ENCODE data around the gene ADCY9. TPM values are rescaled to one million over a fixed set of nuclear protein-coding genes. Genes with fewer than 3 reads are reported as not detected.

Gene ADCY9
- total RNA-seq, 3 donors from 2014 or later, result 10.9 to 14.4 (median 12.0) TPM

- no peaks in the 10 kb centered on the region for H3K36me3 ChIP-seq
- H3K9me3 ChIP-seq, result no peaks in the 10 kb centered on the region
- no peak for DNase-seq (ENCODE audit: low spot score in 2 of 2)
- H3K4me3 ChIP-seq, result no peak overlapping the region
- TF ChIP-seq POLR2A (IDR thresholded peaks at IDR 0.05) (no peak), CTCF (IDR thresholded peaks at IDR 0.05) (no peak), POLR2AphosphoS5 (IDR thresholded peaks at IDR 0.05) (no peak)
- peaks cover 2 to 11% of the 10 kb centered on the region in 2 donors for H3K4me1 ChIP-seq
- peak overlapping the region; percentile 58 to 65 for H3K27ac ChIP-seq
- intact Hi-C loops (cut with DNase I; ENCODE audit: low total_unique reads), result no loop called here
- H3K27me3 ChIP-seq, result no peaks in the 10 kb centered on the region
Measured at GRCh38 chr16:3980253-3981111, 135.8 kb downstream of the ADCY9 start.

GRCh38 chr16:3979518-3979917 is 136.7 kb downstream of the ADCY9 start:
- no peak for DNase-seq (ENCODE audit: low spot score in 2 of 2)
- H3K9me3 ChIP-seq, result no peaks in the 10 kb centered on the region
- intact Hi-C loops (cut with DNase I; ENCODE audit: low total_unique reads), result no loop called here
- no peaks in the 10 kb centered on the region for H3K27me3 ChIP-seq
- H3K36me3 ChIP-seq, result no peaks in the 10 kb centered on the region
- no peak overlapping the region for H3K27ac ChIP-seq
- H3K4me3 ChIP-seq, result no peak overlapping the region
- peaks cover 2 to 11% of the 10 kb centered on the region in 2 donors for H3K4me1 ChIP-seq
- TF ChIP-seq POLR2A (IDR thresholded peaks at IDR 0.05), result no peak
- no peak for TF ChIP-seq CTCF (IDR thresholded peaks at IDR 0.05)
- no peak for TF ChIP-seq POLR2AphosphoS5 (IDR thresholded peaks at IDR 0.05)

- H3K4me3 ChIP-seq, result no peak overlapping the region
- H3K4me1 ChIP-seq, result peaks cover 2 to 11% of the 10 kb centered on the region in 2 donors
- no peaks in the 10 kb centered on the region for H3K36me3 ChIP-seq
- DNase-seq (ENCODE audit: low spot score in 2 of 2), result no peak
- intact Hi-C loops (cut with DNase I; ENCODE audit: low total_unique reads), result no loop called here
- no peak for TF ChIP-seq POLR2AphosphoS5 (IDR thresholded peaks at IDR 0.05)
- TF ChIP-seq CTCF (IDR thresholded peaks at IDR 0.05), result no peak
- TF ChIP-seq POLR2A (IDR thresholded peaks at IDR 0.05), result no peak
- no peak overlapping the region for H3K27ac ChIP-seq
- H3K9me3 ChIP-seq, result no peaks in the 10 kb centered on the region
- no peaks in the 10 kb centered on the region for H3K27me3 ChIP-seq
Measured at GRCh38 chr16:3979070-3979469, 137.2 kb downstream of the ADCY9 start.

- DNase-seq (ENCODE audit: low spot score in 2 of 2), result no peak
- Histone ChIP-seq H3K27ac (no peak overlapping the region), H3K9me3 (no peaks in the 10 kb centered on the region), H3K4me3 (no peak overlapping the region), H3K36me3 (no peaks in the 10 kb centered on the region), H3K27me3 (no peaks in the 10 kb centered on the region), H3K4me1 (peaks cover 2 to 11% of the 10 kb centered on the region in 2 donors)
- no peak for TF ChIP-seq POLR2AphosphoS5 (IDR thresholded peaks at IDR 0.05)
- TF ChIP-seq POLR2A (IDR thresholded peaks at IDR 0.05), result no peak
- TF ChIP-seq CTCF (IDR thresholded peaks at IDR 0.05), result no peak
- intact Hi-C loops (cut with DNase I; ENCODE audit: low total_unique reads), result no loop called here
Measured at GRCh38 chr16:3977376-3977775, 138.9 kb downstream of the ADCY9 start.

- intact Hi-C loops (cut with DNase I; ENCODE audit: low total_unique reads), result no loop called here
- DNase-seq (ENCODE audit: low spot score in 2 of 2), result no peak
- H3K4me3 ChIP-seq, result no peak overlapping the region
- H3K36me3 ChIP-seq, result no peaks in the 10 kb centered on the region
- no peak for TF ChIP-seq CTCF (IDR thresholded peaks at IDR 0.05)
- TF ChIP-seq POLR2AphosphoS5 (IDR thresholded peaks at IDR 0.05), result no peak
- no peak for TF ChIP-seq POLR2A (IDR thresholded peaks at IDR 0.05)
- no peaks in the 10 kb centered on the region for H3K4me1 ChIP-seq
- H3K9me3 ChIP-seq, result no peaks in the 10 kb centered on the region
- H3K27me3 ChIP-seq, result no peaks in the 10 kb centered on the region
- H3K27ac ChIP-seq, result no peak overlapping the region
Measured at GRCh38 chr16:3974751-3975150, 141.5 kb downstream of the ADCY9 start.

All from breast epithelium (tissue), 4 donors.